ENCODE measurements around the gene GGT6. TPM values are rescaled to one million over a fixed set of nuclear protein-coding genes. Genes with fewer than 3 reads are reported as not detected.

GGT6 gene
- total RNA-seq, 3 donors from 2014 or later, result 12.8 to 33.8 TPM; not detected in 1

GRCh38 chr17:4527566-4528125, 32.7 kb downstream of the GGT6 start:
- Histone ChIP-seq H3K4me1 (no peaks in the 10 kb centered on the region), H3K4me3 (no peak overlapping the region), H3K36me3 (no peaks in the 10 kb centered on the region), H3K27ac (no peak overlapping the region), H3K9me3 (no peaks in the 10 kb centered on the region), H3K27me3 (no peaks in the 10 kb centered on the region)
- no peak for TF ChIP-seq POLR2A (IDR thresholded peaks at IDR 0.05)
- DNase-seq (ENCODE audit: low spot score in 2 of 2), result no peak
- intact Hi-C loops (cut with DNase I; ENCODE audit: low total_unique reads), result no loop called here

- no peak for TF ChIP-seq POLR2A (IDR thresholded peaks at IDR 0.05)
- TF ChIP-seq CTCF (IDR thresholded peaks at IDR 0.05), result no peak
- TF ChIP-seq POLR2AphosphoS5 (IDR thresholded peaks at IDR 0.05), result no peak
- no peaks in the 10 kb centered on the region for H3K4me1 ChIP-seq
- intact Hi-C loops (cut with DNase I; ENCODE audit: low total_unique reads), result no loop called here
- no peaks in the 10 kb centered on the region for H3K27me3 ChIP-seq
- DNase-seq (ENCODE audit: low spot score in 2 of 2), result no peak
- H3K27ac ChIP-seq, result no peak overlapping the region
- no peaks in the 10 kb centered on the region for H3K36me3 ChIP-seq
- no peak overlapping the region for H3K4me3 ChIP-seq
- H3K9me3 ChIP-seq, result no peaks in the 10 kb centered on the region
Measured at GRCh38 chr17:4527134-4527533, 33.2 kb downstream of the GGT6 start.

GRCh38 chr17:4525691-4526397, 34.5 kb downstream of the GGT6 start:
- DNase-seq (ENCODE audit: low spot score in 2 of 2), result no peak
- no peaks in the 10 kb centered on the region for H3K36me3 ChIP-seq
- H3K9me3 ChIP-seq, result no peaks in the 10 kb centered on the region
- no peak overlapping the region for H3K4me3 ChIP-seq
- intact Hi-C loops (cut with DNase I; ENCODE audit: low total_unique reads), result no loop called here
- TF ChIP-seq POLR2AphosphoS5 (IDR thresholded peaks at IDR 0.05), result no peak
- no peak for TF ChIP-seq CTCF (IDR thresholded peaks at IDR 0.05)
- TF ChIP-seq POLR2A (IDR thresholded peaks at IDR 0.05), result no peak
- H3K27ac ChIP-seq, result no peak overlapping the region
- H3K4me1 ChIP-seq, result peaks cover 0 to 8% of the 10 kb centered on the region in 2 donors
- H3K27me3 ChIP-seq, result no peaks in the 10 kb centered on the region

- no peak for DNase-seq (ENCODE audit: low spot score in 2 of 2)
- Histone ChIP-seq H3K27me3 (no peaks in the 10 kb centered on the region), H3K36me3 (no peaks in the 10 kb centered on the region), H3K4me1 (peaks cover 0 to 19% of the 10 kb centered on the region in 2 donors), H3K4me3 (no peak overlapping the region), H3K27ac (no peak overlapping the region), H3K9me3 (no peaks in the 10 kb centered on the region)
- intact Hi-C loops (cut with DNase I; ENCODE audit: low total_unique reads), result no loop called here
- TF ChIP-seq POLR2AphosphoS5 (IDR thresholded peaks at IDR 0.05) (no peak), CTCF (IDR thresholded peaks at IDR 0.05) (no peak), POLR2A (IDR thresholded peaks at IDR 0.05) (no peak)
Measured at GRCh38 chr17:4523946-4524345, 36.4 kb downstream of the GGT6 start.

- Histone ChIP-seq H3K27ac (peak overlapping the region; percentile 88 to 94), H3K4me1 (peaks cover 0 to 19% of the 10 kb centered on the region in 2 donors), H3K36me3 (no peaks in the 10 kb centered on the region), H3K4me3 (no peak overlapping the region), H3K9me3 (no peaks in the 10 kb centered on the region), H3K27me3 (no peaks in the 10 kb centered on the region)
- intact Hi-C loops (cut with DNase I; ENCODE audit: low total_unique reads), result no loop called here
- TF ChIP-seq POLR2AphosphoS5 (IDR thresholded peaks at IDR 0.05) (no peak), POLR2A (IDR thresholded peaks at IDR 0.05) (no peak), CTCF (IDR thresholded peaks at IDR 0.05) (no peak)
- no peak for DNase-seq (ENCODE audit: low spot score in 2 of 2)
Measured at GRCh38 chr17:4522661-4523060, 37.7 kb downstream of the GGT6 start.
